ENCODE results near the gene MYH11. TPM values are rescaled to one million over a fixed set of nuclear protein-coding genes. Genes with fewer than 3 reads are reported as not detected.

Gene MYH11
- total RNA-seq, 3 donors from 2014 or later, result 11.7 to 144 (median 96.6) TPM

DNA sequence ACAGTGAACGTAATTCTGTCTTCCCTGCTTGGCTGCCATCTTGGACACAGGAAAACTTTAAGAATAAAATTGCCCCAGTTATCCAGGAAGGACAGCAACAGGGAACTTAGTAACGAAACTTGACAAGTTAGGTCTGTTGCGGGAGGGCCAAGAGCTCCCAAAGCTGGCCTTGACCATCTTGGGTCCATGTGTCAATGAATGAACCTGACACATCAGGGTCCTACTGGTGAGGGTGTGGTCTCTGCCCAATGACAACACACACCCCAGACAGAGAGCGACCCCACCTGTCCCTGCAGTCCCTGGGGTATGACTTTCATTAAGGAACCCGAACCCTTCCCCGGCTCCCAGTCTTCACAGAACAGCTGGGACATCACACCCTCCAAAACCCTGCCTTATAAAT is 110.5 kb downstream of the MYH11 start:
- no peaks in the 10 kb centered on the region for H3K9me3 ChIP-seq
- no peaks in the 10 kb centered on the region for H3K4me1 ChIP-seq
- no peak overlapping the region for H3K27ac ChIP-seq
- intact Hi-C loops (cut with DNase I; ENCODE audit: low total_unique reads), result no loop called here
- TF ChIP-seq, protein P1, sequence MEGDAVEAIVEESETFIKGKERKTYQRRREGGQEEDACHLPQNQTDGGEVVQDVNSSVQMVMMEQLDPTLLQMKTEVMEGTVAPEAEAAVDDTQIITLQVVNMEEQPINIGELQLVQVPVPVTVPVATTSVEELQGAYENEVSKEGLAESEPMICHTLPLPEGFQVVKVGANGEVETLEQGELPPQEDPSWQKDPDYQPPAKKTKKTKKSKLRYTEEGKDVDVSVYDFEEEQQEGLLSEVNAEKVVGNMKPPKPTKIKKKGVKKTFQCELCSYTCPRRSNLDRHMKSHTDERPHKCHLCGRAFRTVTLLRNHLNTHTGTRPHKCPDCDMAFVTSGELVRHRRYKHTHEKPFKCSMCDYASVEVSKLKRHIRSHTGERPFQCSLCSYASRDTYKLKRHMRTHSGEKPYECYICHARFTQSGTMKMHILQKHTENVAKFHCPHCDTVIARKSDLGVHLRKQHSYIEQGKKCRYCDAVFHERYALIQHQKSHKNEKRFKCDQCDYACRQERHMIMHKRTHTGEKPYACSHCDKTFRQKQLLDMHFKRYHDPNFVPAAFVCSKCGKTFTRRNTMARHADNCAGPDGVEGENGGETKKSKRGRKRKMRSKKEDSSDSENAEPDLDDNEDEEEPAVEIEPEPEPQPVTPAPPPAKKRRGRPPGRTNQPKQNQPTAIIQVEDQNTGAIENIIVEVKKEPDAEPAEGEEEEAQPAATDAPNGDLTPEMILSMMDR (IDR thresholded peaks at IDR 0.05), result no peak
- no peak for TF ChIP-seq POLR2AphosphoS5 (IDR thresholded peaks at IDR 0.05)
- no peak for TF ChIP-seq POLR2A (IDR thresholded peaks at IDR 0.05)
- no peaks in the 10 kb centered on the region for H3K27me3 ChIP-seq
- no peaks in the 10 kb centered on the region for H3K36me3 ChIP-seq
- DNase-seq (ENCODE audit: low spot score in 2 of 2), result no peak
- H3K4me3 ChIP-seq, result no peak overlapping the region

GRCh38 chr16:15743657-15744056 is 113.2 kb downstream of the MYH11 start:
- Histone ChIP-seq H3K9me3 (peaks cover 0 to 6% of the 10 kb centered on the region in 2 donors), H3K27me3 (no peaks in the 10 kb centered on the region), H3K4me1 (no peaks in the 10 kb centered on the region), H3K4me3 (no peak overlapping the region), H3K36me3 (no peaks in the 10 kb centered on the region), H3K27ac (no peak overlapping the region)
- intact Hi-C loops (cut with DNase I; ENCODE audit: low total_unique reads), result no loop called here
- TF ChIP-seq POLR2AphosphoS5 (IDR thresholded peaks at IDR 0.05) (no peak), POLR2A (IDR thresholded peaks at IDR 0.05) (no peak)
- TF ChIP-seq, protein P1 (IDR thresholded peaks at IDR 0.05), result no peak
- no peak for DNase-seq (ENCODE audit: low spot score in 2 of 2)

GRCh38 chr16:15742716-15743115 is 114.1 kb downstream of the MYH11 start:
- H3K9me3 ChIP-seq, result peaks cover 0 to 6% of the 10 kb centered on the region in 2 donors
- H3K4me1 ChIP-seq, result no peaks in the 10 kb centered on the region
- H3K4me3 ChIP-seq, result no peak overlapping the region
- no peak for DNase-seq (ENCODE audit: low spot score in 2 of 2)
- intact Hi-C loops (cut with DNase I; ENCODE audit: low total_unique reads), result no loop called here
- H3K36me3 ChIP-seq, result no peaks in the 10 kb centered on the region
- no peak for TF ChIP-seq POLR2A (IDR thresholded peaks at IDR 0.05)
- TF ChIP-seq POLR2AphosphoS5 (IDR thresholded peaks at IDR 0.05), result no peak
- TF ChIP-seq, protein P1 (IDR thresholded peaks at IDR 0.05), result no peak
- no peaks in the 10 kb centered on the region for H3K27me3 ChIP-seq
- no peak overlapping the region for H3K27ac ChIP-seq

DNA sequence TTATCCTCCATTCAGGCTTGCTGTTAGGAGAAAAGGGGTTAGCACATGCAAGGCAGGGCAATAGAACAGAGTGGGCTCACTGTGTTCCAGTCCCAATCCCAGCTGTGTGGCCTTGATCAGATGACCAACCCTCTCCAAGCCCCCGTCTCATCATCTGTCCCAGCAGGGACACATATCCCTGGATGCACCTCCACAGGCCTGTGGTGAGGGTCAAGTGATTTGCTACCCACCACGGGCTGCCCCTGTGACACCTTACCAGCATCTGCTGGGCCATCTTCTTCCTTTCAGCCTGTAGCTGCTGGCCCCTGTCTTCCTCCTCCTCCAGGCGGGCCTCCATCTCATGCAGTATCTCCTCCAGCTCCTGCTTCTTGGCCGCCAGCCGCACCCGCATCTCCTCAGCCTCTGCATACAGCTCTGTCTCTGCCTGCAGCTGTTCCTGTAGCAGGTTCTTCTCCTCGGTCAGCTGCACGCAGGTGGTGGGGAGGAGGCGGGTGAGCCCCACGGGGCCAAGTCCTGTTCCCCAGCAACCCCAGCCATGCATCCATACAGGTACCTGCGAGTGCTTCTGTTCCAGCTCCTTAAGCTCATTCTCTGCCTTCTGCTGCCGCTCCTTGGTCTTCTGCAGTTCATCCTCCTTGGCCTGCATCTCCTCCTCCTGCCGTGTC is 115.5 kb downstream of the MYH11 start:
- TF ChIP-seq, protein P1 (IDR thresholded peaks at IDR 0.05), result no peak
- TF ChIP-seq POLR2AphosphoS5 (IDR thresholded peaks at IDR 0.05) (no peak), POLR2A (IDR thresholded peaks at IDR 0.05) (no peak)
- H3K27me3 ChIP-seq, result no peaks in the 10 kb centered on the region
- peaks cover 0 to 6% of the 10 kb centered on the region in 2 donors for H3K9me3 ChIP-seq
- H3K27ac ChIP-seq, result no peak overlapping the region
- H3K4me1 ChIP-seq, result no peaks in the 10 kb centered on the region
- DNase-seq (ENCODE audit: low spot score in 2 of 2), result no peak
- intact Hi-C loops (cut with DNase I; ENCODE audit: low total_unique reads), result no loop called here
- H3K36me3 ChIP-seq, result no peaks in the 10 kb centered on the region
- H3K4me3 ChIP-seq, result no peak overlapping the region

GRCh38 chr16:15739950-15740349 is 116.9 kb downstream of the MYH11 start:
- Histone ChIP-seq H3K4me1 (no peaks in the 10 kb centered on the region), H3K27me3 (no peaks in the 10 kb centered on the region), H3K4me3 (no peak overlapping the region), H3K27ac (no peak overlapping the region), H3K9me3 (peaks cover 0 to 6% of the 10 kb centered on the region in 2 donors), H3K36me3 (no peaks in the 10 kb centered on the region)
- intact Hi-C loops (cut with DNase I; ENCODE audit: low total_unique reads), result no loop called here
- no peak for TF ChIP-seq POLR2A (IDR thresholded peaks at IDR 0.05)
- TF ChIP-seq POLR2AphosphoS5 (IDR thresholded peaks at IDR 0.05), result no peak
- TF ChIP-seq, protein P1 (IDR thresholded peaks at IDR 0.05), result no peak
- DNase-seq (ENCODE audit: low spot score in 2 of 2), result no peak

All from breast epithelium (tissue), 4 donors.